ACHN (cell line): ENCODE data around the gene LPCAT1.
"Not testable (repeated sequence)": the region's sequence is repeated elsewhere in the genome, so short reads cannot be mapped to it uniquely, and the experiment has no call there.

Experiments
- DNase-seq: peaks from one replicate; pipeline ENCODE4 v3.0.0-alpha.2; 2015
- in situ Hi-C: cut with HindIII; loops from 2 replicates; pipeline ENCODE4 v1.10.0; 2017; ENCODE audit warnings: low sequenced_read_pairs, low pct_ligation_motif_present, low pct_unique_long_range_greater_than_20kb

LPCAT1 gene

GRCh38 chr5:1465117-1465516 lies 58.6 kb downstream of the LPCAT1 start:
- no peak for DNase-seq
- in situ Hi-C loops, result loop anchor here (25.0 kb wide), 1 partner anchor 253 kb away; the partner anchor contains the start of gene SLC6A19

GRCh38 chr5:1464511-1464910 lies 59.2 kb downstream of the LPCAT1 start:
- in situ Hi-C loops, result loop anchor here (25.0 kb wide), 1 partner anchor 252 kb away; the partner anchor contains the start of gene SLC6A19
- DNase-seq, result no peak

DNA sequence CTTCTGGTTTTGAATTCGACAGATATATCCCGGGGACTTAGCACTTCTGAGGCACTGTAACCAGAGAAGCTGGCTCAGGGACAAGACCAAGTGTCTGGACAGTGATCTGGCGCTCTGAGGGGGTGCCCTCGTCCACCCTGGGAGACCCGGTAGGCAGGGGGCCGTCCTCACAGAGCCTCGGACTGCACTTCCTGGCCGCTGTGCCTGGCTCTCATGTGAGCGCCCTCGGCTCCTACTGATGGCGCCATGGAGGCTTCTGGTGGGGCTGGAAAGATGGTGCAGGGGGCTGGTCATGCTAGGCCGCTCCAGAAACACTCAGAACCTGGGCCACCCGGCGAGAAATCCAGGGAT lies 59.7 kb downstream of the LPCAT1 start:
- in situ Hi-C loops, result loop anchor here (25.0 kb wide), 1 partner anchor 252 kb away; the partner anchor contains the start of gene SLC6A19
- no peak for DNase-seq

DNA sequence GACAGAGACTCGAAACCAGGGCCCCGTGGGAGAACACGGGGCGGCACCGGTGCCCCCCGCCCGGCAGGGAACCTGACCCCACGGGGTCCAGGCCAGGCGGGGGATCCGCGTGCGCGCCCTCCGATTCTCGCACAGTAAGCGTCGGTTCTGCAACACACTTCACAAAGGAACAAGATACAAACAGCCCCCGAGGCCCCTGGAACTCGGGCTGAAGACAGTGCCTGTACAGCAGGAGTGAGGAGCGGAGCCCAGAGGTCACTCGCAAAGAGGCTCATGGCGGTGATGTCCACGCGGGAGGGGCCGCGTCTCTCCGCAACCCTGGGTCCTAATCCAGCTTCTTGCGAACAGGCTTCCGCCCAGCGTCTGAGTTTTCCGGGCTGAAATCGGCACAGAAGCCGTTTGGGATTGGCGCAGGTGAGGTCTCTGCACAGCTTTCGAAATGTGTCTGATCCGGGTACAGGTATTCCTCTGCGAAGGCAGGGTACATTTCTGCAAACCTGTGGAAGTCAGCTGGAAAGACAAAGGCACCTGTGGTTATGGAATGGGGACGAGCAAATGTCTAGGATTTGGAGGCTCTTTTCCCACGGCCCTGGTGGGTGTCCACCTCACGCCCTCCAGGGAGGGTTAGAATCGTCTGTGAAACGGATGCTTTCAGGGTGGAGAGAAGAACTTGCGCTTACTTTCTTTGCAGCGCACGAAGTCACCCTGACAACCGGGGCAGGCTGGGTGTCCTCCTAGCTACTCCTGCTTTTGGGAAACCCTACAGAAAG lies 60.2 kb downstream of the LPCAT1 start:
- DNase-seq, result no peak
- in situ Hi-C loops, result loop anchor here (25.0 kb wide), 1 partner anchor 251 kb away; the partner anchor contains the start of gene SLC6A19

- in situ Hi-C loops, result loop anchor here (25.0 kb wide), 1 partner anchor 250 kb away; the partner anchor contains the start of gene SLC6A19
- no peak for DNase-seq
Observed at GRCh38 chr5:1462358-1462757, 61.4 kb downstream of the LPCAT1 start.

GRCh38 chr5:1461396-1461795 lies 62.4 kb downstream of the LPCAT1 start:
- in situ Hi-C loops, result loop anchor here (25.0 kb wide), 1 partner anchor 249 kb away; the partner anchor contains the start of gene SLC6A19
- no peak for DNase-seq

- in situ Hi-C loops, result loop anchor here (25.0 kb wide), 1 partner anchor 248 kb away; the partner anchor contains the start of gene SLC6A19
- no peak for DNase-seq
Observed at GRCh38 chr5:1460054-1460682, 63.6 kb downstream of the LPCAT1 start.

DNA sequence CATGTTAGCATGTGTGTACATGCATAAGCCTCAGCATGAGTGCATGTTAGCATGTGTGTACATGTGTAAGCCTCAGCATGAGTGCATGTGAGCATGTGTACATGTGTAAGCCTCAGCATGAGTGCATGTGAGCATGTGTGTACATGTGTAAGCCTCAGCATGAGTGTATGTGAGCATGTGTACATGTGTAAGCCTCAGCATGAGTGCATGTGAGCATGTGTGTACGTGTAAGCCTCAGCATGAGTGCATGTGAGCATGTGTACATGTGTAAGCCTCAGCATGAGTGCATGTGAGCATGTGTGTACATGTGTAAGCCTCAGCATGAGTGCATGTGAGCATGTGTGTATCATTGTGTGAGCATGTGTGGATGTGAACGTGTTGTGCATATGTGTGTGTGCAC lies 64.3 kb downstream of the LPCAT1 start:
- in situ Hi-C loops, result loop anchor here (25.0 kb wide), 1 partner anchor 247 kb away; the partner anchor contains the start of gene SLC6A19
- DNase-seq, result not testable (repeated sequence)

DNA sequence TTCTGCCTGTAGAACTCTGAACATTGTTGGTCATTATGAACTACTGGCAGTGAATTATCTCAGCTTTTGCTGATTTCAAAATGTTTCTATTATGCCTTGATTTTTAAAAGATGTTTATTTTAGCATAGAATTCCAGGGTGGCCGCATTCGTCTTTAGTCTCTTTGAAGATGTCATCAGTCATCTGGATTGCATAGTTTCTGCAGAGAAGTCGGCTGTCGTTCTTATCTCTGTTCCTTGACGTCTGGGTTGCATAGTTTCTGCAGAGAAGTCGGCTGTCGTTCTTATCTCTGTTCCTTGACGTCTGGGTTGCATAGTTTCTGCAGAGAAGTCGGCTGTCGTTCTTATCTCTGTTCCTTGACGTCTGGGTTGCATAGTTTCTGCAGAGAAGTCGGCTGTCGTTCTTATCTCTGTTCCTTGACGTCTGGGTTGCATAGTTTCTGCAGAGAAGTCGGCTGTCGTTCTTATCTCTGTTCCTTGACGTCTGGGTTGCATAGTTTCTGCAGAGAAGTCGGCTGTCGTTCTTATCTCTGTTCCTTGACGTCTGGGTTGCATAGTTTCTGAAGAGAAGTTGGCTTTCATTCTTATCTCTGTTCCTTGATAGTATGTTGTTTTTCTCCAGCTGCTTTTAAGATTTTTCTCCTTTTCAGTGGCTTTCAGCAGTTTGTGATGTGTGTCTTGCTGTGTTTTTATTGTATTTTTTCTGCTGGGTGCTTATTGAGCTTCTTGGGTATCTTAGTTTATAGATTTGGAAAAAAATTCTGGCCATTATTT lies 67.5 kb downstream of the LPCAT1 start:
- DNase-seq, result not testable (repeated sequence)
- in situ Hi-C loops, result loop anchor here (25.0 kb wide), 1 partner anchor 244 kb away; the partner anchor contains the start of gene SLC6A19

GRCh38 chr5:1453613-1454012 lies 70.1 kb downstream of the LPCAT1 start:
- in situ Hi-C loops, result loop anchor here (25.0 kb wide), 1 partner anchor 241 kb away; the partner anchor contains the start of gene SLC6A19
- DNase-seq, result no peak

GRCh38 chr5:1449081-1449630 lies 74.6 kb downstream of the LPCAT1 start:
- DNase-seq, result no peak
- in situ Hi-C loops, result no loop called here

- DNase-seq, result no peak
- in situ Hi-C loops, result no loop called here
Observed at GRCh38 chr5:1448511-1449011, 75.2 kb downstream of the LPCAT1 start.

DNA sequence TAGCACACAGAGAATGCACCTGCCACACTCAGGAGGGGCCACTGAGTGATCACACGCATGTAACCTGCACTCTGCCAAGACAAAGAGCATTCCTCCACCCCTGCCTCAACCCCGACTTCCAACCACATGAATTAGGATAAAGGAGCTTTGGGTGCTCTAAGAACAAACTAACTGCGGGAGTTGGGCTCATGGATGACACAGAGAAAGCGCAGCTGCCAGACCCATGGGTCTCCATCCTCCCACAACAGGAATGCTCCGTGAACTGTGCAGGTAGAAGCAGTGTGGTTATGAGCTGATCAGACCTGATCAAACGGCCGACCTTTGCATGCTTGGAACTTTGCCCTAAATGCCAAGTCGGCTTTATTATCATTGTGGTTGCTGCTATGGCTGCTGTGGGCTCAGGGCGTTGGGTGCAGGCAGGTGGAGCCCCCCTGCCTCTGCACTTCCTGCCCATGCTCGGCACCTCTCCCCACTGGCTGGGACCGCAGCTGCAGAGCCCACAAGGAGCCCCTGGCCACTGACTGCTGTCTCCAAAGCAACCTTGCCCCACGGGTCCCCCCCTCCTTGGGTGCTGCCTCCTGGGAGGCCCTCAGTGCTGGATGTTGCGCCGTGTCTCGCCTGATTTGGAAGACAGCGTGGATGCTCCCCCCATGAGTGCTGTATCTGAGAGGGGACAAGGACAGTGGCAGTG lies 75.9 kb downstream of the LPCAT1 start:
- in situ Hi-C loops, result no loop called here
- DNase-seq, result no peak

DNA sequence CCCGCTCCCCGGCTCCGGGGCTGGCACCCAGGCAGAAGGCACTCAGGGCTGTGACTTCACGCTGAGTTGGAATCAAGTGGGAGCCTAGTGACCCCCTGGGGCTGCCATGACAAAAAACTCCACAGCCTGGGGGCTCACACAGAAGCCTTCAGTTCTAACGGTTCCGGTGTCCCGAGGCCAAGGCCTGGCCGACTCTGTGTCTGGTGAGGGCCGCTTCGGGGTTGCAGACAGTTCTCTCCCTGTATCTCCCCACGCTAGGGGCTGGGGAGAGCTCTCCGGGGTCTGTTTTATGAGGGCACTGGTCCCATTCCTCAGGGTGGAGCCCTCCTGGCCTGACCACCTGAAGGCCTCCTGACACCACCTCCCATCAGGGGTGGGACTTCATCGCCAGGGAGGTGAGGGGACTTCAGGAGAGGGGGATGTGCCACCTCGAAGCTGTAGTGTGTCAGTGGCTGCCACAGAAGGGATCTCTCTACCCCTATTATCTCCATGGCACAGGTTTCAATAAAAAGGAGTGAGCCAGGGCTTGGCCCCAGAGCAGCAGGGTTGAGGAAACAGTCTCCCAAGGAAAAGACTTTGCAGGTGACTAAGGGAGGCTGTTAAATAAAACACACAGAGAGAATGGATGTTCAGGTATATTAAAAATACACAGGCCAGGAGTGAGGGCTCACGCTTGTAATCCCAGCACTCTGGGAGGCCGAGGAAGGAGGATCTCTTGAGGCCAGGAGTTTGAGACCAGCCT lies 77.0 kb downstream of the LPCAT1 start:
- no peak for DNase-seq
- in situ Hi-C loops, result no loop called here

- in situ Hi-C loops, result no loop called here
Observed at GRCh38 chr5:1445689-1446601, 77.8 kb downstream of the LPCAT1 start.

GRCh38 chr5:1445313-1445688 lies 78.5 kb downstream of the LPCAT1 start, which contains the start of gene SLC6A3:
TSS of gene SLC6A3 (minus strand) at chr5:1445440. CDS start at chr5:1443197, 2,243 bp downstream.
- in situ Hi-C loops, result no loop called here
- no peak for DNase-seq

More at GRCh38 chr5:1445689-1446601, 77.8 kb downstream of the LPCAT1 start:
- no peak for DNase-seq
